Prostate gland (tissue), 2 donors: ENCODE results near the gene BIN1. TPM values are rescaled to one million over a fixed set of nuclear protein-coding genes. Genes with fewer than 3 reads are reported as not detected.
A peak's percentile ranks its signal among the peaks of the same experiment; 100 is the strongest.

Source experiments
- DNase-seq: peaks from one replicate; pipeline ENCODE4 v3.0.0-alpha.2; 2019; ENCODE audit warnings: low spot score
- H3K27ac ChIP-seq, 2 donors: fragments of 200-600 bp; sonication (generic); 2 replicates each; pipeline ENCODE4 v1.5.1; 2017 to 2019
- H3K27me3 ChIP-seq: fragments of 200-600 bp; sonication (generic); replicated peaks from 2 replicates; pipeline ENCODE4 v1.5.1; 2019; ENCODE audit not compliant: insufficient read depth
- H3K36me3 ChIP-seq, 2 donors: fragments of 200-600 bp; sonication (generic); 1 replicate in 1 of 2; 2 replicates in 1 of 2; pipeline versions ENCODE4 v1.5.1 to v1.8.1; 2017 to 2019
- H3K4me1 ChIP-seq: fragments of 200-600 bp; sonication (generic); replicated peaks from 2 replicates; pipeline ENCODE4 v1.5.1; 2019
- H3K4me3 ChIP-seq, 2 donors: fragments of 200-600 bp; sonication (generic); 2 replicates each; pipeline ENCODE4 v1.5.1; 2017 to 2019
- H3K9me3 ChIP-seq: fragments of 200-600 bp; sonication (generic); 2 replicates; pipeline ENCODE4 v1.5.1; 2017
- POLR2A ChIP-seq: fragments of 450-650 bp; IDR thresholded peaks from one replicate; pipeline ENCODE4 v1.6.1; 2016; ENCODE audit warnings: antibody characterized with exemption, mild to moderate bottlenecking
- POLR2AphosphoS5 ChIP-seq: sonication (generic); formaldehyde crosslinking; IDR thresholded peaks from one replicate; pipeline ENCODE4 v1.6.1; 2017; ENCODE audit warnings: antibody characterized with exemption
- WGBS: methylation state at CpG from one replicate; pipeline ENCODE4 v1.1.5; 2018; 5-methylcytosine and 5-hydroxymethylcytosine counted together
- intact Hi-C: fragments of 100-400 bp; cut with DNase I; formaldehyde crosslinking; loops from one replicate; pipeline ENCODE4 v1.14.2; 2022
- total RNA-seq, 2 donors: library from RNA; depleted of rRNA; stranded (reverse); fragments of >200 nt; gene quantifications; one replicate each; pipeline ENCODE4 v1.1.0, GENCODE V29; 2016
- TF ChIP-seq, protein P1 (sequence below), 4 experiments: fragments of 200-600 bp in 2 of 4; fragments of 450-650 bp in 2 of 4; sonication (generic) in 2 of 4; IDR thresholded peaks; 1 replicate in 3 of 4; 2 replicates in 1 of 4; pipeline ENCODE4 v1.5.1; 2016 to 2019; ENCODE audit warnings: antibody characterized with exemption in 4 of 4, mild to moderate bottlenecking in 2 of 4, moderate library complexity in 2 of 4

BIN1 gene
- total RNA-seq, 2 donors from 2014 or later, result 65.6 to 70.1 TPM

DNA sequence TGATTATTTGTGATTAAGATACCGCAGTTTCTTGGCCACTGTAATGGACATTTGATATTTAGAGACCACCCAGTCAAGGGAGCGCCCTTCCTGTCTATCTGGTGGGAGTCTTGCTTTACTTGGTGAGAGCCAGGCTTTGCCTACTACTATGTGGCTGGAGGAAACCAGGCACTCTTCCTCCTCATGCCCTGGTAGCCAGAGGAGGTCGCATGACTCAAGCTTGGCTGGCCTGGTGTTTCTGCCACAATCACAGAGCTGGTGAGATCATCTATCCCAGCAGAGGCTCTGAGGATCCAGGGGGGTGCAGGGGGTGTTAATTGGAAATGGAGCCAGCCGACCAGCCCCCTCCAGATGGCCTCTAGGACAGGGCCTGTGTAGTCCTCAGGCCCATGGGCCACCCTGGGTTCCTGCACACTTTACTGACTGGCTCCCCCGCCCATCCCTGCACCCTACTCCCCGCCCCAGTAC lies 46.8 kb upstream of the BIN1 start:
- H3K4me1 ChIP-seq, result no peaks in the 10 kb centered on the region
- no peaks in the 10 kb centered on the region for H3K9me3 ChIP-seq
- H3K36me3 ChIP-seq, result no peaks in the 10 kb centered on the region
- no peak overlapping the region for H3K27ac ChIP-seq
- intact Hi-C loops, result no loop called here
- no peaks in the 10 kb centered on the region for H3K27me3 ChIP-seq
- TF ChIP-seq, protein P1, sequence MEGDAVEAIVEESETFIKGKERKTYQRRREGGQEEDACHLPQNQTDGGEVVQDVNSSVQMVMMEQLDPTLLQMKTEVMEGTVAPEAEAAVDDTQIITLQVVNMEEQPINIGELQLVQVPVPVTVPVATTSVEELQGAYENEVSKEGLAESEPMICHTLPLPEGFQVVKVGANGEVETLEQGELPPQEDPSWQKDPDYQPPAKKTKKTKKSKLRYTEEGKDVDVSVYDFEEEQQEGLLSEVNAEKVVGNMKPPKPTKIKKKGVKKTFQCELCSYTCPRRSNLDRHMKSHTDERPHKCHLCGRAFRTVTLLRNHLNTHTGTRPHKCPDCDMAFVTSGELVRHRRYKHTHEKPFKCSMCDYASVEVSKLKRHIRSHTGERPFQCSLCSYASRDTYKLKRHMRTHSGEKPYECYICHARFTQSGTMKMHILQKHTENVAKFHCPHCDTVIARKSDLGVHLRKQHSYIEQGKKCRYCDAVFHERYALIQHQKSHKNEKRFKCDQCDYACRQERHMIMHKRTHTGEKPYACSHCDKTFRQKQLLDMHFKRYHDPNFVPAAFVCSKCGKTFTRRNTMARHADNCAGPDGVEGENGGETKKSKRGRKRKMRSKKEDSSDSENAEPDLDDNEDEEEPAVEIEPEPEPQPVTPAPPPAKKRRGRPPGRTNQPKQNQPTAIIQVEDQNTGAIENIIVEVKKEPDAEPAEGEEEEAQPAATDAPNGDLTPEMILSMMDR (IDR thresholded peaks at IDR 0.05), result no peak
- no peak for TF ChIP-seq POLR2AphosphoS5
- no peak for TF ChIP-seq POLR2A
- DNase-seq, result no peak
- no peak overlapping the region for H3K4me3 ChIP-seq
- 79% methylated on average over 6 of the region's 6 CpGs for WGBS

DNA sequence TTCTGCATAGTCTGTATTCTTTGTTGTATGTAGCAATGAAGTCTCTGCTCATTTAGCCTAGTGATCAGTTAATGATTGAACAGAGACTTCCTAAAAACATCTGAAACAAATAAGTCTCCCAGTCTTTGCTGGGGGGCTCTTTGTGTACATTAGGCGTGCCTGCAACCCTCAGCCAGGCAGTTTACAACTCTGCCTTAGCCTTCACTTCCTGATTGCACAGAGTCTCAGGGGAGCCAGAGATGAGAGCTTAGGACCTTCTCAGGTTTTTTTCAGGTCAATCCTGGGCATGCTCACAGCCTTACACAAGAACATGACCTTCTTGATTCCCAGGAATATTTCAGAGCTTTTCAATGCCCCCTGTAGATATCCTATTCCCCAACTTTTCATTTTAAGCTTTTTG lies 44.0 kb upstream of the BIN1 start:
- DNase-seq, result no peak
- 90% methylated on average over 1 of the region's 1 CpG for WGBS
- TF ChIP-seq POLR2AphosphoS5 (no peak), POLR2A (no peak)
- TF ChIP-seq, protein P1 (IDR thresholded peaks at IDR 0.05), result no peak
- Histone ChIP-seq H3K9me3 (no peaks in the 10 kb centered on the region), H3K4me3 (no peak overlapping the region), H3K27me3 (no peaks in the 10 kb centered on the region), H3K36me3 (no peaks in the 10 kb centered on the region), H3K4me1 (no peaks in the 10 kb centered on the region), H3K27ac (no peak overlapping the region)
- intact Hi-C loops, result no loop called here

DNA sequence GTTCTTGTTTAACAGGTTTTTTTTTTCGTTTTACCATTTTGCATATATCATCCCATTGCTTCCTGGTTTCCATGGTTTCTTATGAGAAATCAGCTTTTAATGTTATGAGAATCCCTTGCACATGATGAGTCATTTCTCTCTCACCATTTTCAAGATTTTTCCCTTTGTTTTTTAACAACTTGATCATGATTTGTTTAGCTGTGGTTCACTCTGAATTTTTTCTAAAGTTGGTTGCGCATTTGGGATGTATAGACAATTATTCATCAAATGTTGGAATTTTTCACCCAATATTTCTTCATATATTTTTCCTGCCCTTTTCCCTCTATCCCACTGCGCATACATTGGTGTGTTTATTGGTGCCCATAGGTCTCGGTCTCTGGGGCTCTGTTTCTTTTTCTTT lies 42.4 kb upstream of the BIN1 start:
- Histone ChIP-seq H3K27me3 (no peaks in the 10 kb centered on the region), H3K4me1 (peaks cover 4% of the 10 kb centered on the region), H3K9me3 (no peaks in the 10 kb centered on the region), H3K36me3 (no peaks in the 10 kb centered on the region), H3K4me3 (no peak overlapping the region), H3K27ac (no peak overlapping the region)
- 85% methylated on average over 4 of the region's 4 CpGs for WGBS
- no peak for TF ChIP-seq POLR2A
- TF ChIP-seq, protein P1 (IDR thresholded peaks at IDR 0.05), result no peak
- no peak for TF ChIP-seq POLR2AphosphoS5
- intact Hi-C loops, result no loop called here
- DNase-seq, result no peak

DNA sequence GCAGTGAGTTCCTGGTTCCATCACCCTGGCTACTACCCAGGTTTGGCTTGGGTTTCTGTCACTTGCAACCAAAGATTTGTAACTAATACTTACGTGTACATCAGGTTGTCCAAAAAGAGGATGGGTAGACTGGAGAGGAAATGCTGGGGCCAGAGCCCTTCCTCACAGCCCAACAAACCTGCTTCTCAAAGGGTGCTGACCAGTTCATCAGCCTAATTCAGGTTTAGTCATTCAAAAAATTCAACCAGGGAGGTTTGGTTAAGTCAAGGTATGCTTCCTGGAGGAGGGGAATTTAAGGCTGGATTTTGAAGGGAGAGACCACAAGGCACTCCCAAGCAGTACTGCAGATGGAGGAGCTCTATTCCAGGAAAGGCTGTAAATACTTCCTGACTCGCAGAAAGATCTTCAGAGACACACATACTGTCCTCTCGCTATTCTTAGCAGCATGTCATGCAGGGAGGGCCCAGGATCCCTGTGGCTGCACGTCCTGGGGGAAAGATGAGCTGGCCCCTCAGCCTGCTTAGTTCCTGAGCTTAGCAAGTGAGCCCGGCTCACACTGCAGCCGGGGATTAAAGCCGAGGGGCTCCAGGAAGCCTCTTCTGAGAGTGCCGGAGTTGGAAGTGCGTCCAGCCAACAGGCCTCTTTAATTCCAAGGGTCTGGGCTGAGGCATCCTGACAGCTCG lies 40.0 kb upstream of the BIN1 start:
- intact Hi-C loops, result no loop called here
- Histone ChIP-seq H3K4me1 (peaks cover 15% of the 10 kb centered on the region), H3K36me3 (no peaks in the 10 kb centered on the region), H3K27me3 (no peaks in the 10 kb centered on the region), H3K9me3 (no peaks in the 10 kb centered on the region), H3K4me3 (no peak overlapping the region), H3K27ac (no peak overlapping the region)
- DNase-seq, result no peak
- TF ChIP-seq, protein P1 (IDR thresholded peaks at IDR 0.05), result no peak
- TF ChIP-seq POLR2AphosphoS5, result no peak
- no peak for TF ChIP-seq POLR2A
- WGBS, result 64% methylated on average over 10 of the region's 10 CpGs

DNA sequence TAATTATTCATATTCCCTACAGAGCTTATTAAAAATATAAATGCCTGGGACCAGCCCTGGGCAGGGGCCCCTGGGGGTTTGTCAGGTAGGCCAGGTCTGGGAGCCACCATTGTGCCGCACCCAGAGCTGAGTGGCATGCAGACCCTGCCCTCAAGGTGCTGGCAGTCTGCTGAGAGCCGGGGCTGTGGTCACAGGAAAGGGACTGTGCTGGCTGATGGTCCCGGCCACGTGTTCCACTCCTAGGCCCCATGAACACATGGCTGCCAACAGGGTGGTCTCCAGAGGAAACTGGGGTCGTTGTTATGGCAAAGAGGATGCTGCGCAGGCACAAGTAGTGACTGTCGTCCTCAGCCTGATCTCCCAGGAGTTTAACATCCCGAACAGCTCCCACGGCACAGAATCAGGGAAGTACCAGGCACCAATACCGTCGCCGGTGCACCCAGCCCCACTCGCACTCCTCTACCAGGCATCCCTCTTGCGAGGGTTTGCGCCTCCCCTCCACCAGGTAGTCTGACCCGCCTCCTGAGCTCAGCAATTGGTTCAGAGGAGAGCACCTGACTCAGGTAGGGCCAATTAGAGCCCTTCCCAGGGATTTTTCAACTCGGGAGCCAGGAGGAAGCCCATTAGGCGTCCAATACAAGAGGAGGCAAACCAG lies 39.2 kb upstream of the BIN1 start:
- TF ChIP-seq, protein P1 (IDR thresholded peaks at IDR 0.05), result no peak
- TF ChIP-seq POLR2A (no peak), POLR2AphosphoS5 (no peak)
- intact Hi-C loops, result no loop called here
- 92% methylated on average over 18 of the region's 18 CpGs for WGBS
- H3K27ac ChIP-seq, result peak overlapping the region in 1 of 2 donors; percentile 87
- H3K4me1 ChIP-seq, result peaks cover 15% of the 10 kb centered on the region
- H3K9me3 ChIP-seq, result no peaks in the 10 kb centered on the region
- H3K4me3 ChIP-seq, result no peak overlapping the region
- no peak for DNase-seq
- H3K36me3 ChIP-seq, result no peaks in the 10 kb centered on the region
- H3K27me3 ChIP-seq, result no peaks in the 10 kb centered on the region
